Peyer's patch (tissue), 4 donors: ENCODE measurements around the gene MINAR1.

Experiments used
- CTCF ChIP-seq, 6 experiments: fragments of 450-650 bp in 4 of 6; fragments of 200-600 bp in 2 of 6; sonication (generic) in 1 of 6; IDR thresholded peaks; one replicate each; pipeline ENCODE4 v1.5.1; 2017 to 2019; ENCODE audit warnings: antibody characterized with exemption in 6 of 6, mild to moderate bottlenecking in 3 of 6, moderate library complexity in 1 of 6
- POLR2A ChIP-seq, 2 donors: fragments of 450-650 bp; IDR thresholded peaks; one replicate each; pipeline ENCODE4 v1.5.1; 2017; ENCODE audit warnings: antibody characterized with exemption in 2 of 2, mild to moderate bottlenecking in 2 of 2, moderate library complexity in 2 of 2

- TF ChIP-seq POLR2A (IDR thresholded peaks at IDR 0.05) = no peak
- TF ChIP-seq CTCF (IDR thresholded peaks at IDR 0.05) = no peak
Observed at GRCh38 chr15:79396850-79397249, 35.3 kb upstream of the MINAR1 start.
